ENCODE measurements around the gene BAZ2B. TPM values are rescaled to one million over a fixed set of nuclear protein-coding genes. Genes with fewer than 3 reads are reported as not detected.
A peak's percentile ranks its signal among the peaks of the same experiment; 100 is the strongest.

The BAZ2B gene
- total and polyA plus RNA-seq, 2 of the 13 experiments (the other 11 are each of a cell fraction or from before 2014, with no cell fraction given) = 14.0 to 15.1 TPM

DNA sequence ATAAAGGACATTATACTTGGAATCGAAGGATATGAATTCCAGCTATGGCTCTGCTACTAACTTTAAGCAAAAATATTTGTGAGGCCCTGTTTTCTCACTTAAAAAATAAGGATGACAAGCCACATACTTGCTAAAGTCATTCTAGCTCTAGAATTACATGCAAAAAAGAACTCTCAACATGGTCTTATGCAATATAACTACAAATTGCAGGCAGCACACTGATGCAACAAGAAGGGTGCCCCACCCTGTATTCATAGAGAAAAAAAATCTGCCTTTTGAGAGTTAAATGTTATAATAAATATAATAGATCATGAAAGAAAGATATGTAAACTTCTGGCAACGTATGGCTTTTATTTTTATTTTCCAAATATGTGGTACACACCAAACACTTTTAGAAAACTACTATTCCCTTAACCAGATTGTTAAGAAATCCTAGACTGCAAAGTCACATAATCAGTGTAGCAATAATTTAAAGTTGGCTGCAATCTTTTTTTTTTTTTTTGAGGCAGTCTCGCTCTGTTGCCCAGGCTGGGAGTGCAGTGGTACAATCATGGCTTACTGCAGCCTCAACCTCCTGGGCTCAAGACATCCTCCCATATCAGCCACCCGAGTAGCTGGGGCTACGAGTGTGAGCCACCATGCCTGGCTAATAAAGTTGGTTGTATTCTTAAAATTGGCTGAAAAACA lies 289.6 kb downstream of the BAZ2B start:
- BruUV-seq (replicated peaks) = no TSS peak
- Histone ChIP-seq H4K20me1 (ENCODE audit: insufficient read depth, low read length) (no peaks in the 10 kb centered on the region), H3K4me2 (ENCODE audit: low read depth, low read length) (no peak overlapping the region), H3K27ac (ENCODE audit: extremely low read length, insufficient read depth, low read length) (no peak overlapping the region), H3K9ac (ENCODE audit: insufficient read depth, low read depth, low read length) (no peak overlapping the region), H3K4me1 (ENCODE audit: insufficient read depth, low read length) (peaks cover 11% of the 10 kb centered on the region), H3K9me3 (ENCODE audit: low read length) (no peaks in the 10 kb centered on the region), H3K4me3 (replicated peaks in 1 of 3; ENCODE audit: insufficient read depth in 1 of 3, low read depth in 2 of 3, low read length in 3 of 3) (no peak overlapping the region), H2AFZ (ENCODE audit: low read length) (no peak overlapping the region), H3K79me2 (ENCODE audit: insufficient read depth, low read length) (no peaks in the 10 kb centered on the region), H3K27me3 (ENCODE audit: control insufficient read depth in 1 of 2, insufficient read depth in 2 of 2, low read length in 2 of 2) (no peaks in the 10 kb centered on the region), H3K36me3 (replicated peaks in 1 of 2; ENCODE audit: control insufficient read depth in 1 of 2, insufficient read depth in 2 of 2, low read length in 2 of 2) (0 out of 5 replicates have a peak, but pooled peaks cover 0 to under 1% of the 10 kb centered on the region in 2 experiments)
- ATAC-seq (no peak), FAIRE-seq (no peak), DNase-seq (ENCODE audit: low spot score) (no peak)
- ChIA-PET CTCF (ENCODE audit: low intra/inter-chr PET ratio, low total read pairs) (no interaction called here), POLR2A (interaction anchor here (0.9 kb wide), 1 partner anchor 41 kb away, joined by 3 read pairs; no protein-coding TSS in a partner anchor)
- intact Hi-C loops (cut with micrococcal nuclease; ENCODE audit: unreplicated experiment) = no loop called here
- 91% methylated on average over 5 of the region's 5 CpGs for WGBS (ENCODE audit: low lambda C conversion rate)
- in situ Hi-C loops (cut with HindIII; ENCODE audit: extremely low pct_ligation_motif_present, low pct_unique_long_range_greater_than_20kb) = no loop called here
- no peak for TF ChIP-seq ZNF672 (CRISPR knock-in tag; IDR thresholded peaks at IDR 0.05)
- TF ChIP-seq, protein P1, sequence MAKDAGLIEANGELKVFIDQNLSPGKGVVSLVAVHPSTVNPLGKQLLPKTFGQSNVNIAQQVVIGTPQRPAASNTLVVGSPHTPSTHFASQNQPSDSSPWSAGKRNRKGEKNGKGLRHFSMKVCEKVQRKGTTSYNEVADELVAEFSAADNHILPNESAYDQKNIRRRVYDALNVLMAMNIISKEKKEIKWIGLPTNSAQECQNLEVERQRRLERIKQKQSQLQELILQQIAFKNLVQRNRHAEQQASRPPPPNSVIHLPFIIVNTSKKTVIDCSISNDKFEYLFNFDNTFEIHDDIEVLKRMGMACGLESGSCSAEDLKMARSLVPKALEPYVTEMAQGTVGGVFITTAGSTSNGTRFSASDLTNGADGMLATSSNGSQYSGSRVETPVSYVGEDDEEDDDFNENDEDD (CRISPR knock-in tag; IDR thresholded peaks at IDR 0.05; ENCODE audit: borderline replicate concordance) = no peak
- TF ChIP-seq ZNF12 (CRISPR knock-in tag; IDR thresholded peaks at IDR 0.05) = no peak
- 0 out of 2 replicates have a peak, but pooled peaks have one; percentile 11 for TF ChIP-seq CEBPG (CRISPR knock-in tag; IDR thresholded peaks at IDR 0.05)
- TF ChIP-seq CEBPB (IDR thresholded peaks at IDR 0.05; ENCODE audit: borderline replicate concordance, low read depth, low read length) = peak; percentile 44; the same call in 1 of the 2 replicates
- TF ChIP-seq, protein P2, sequence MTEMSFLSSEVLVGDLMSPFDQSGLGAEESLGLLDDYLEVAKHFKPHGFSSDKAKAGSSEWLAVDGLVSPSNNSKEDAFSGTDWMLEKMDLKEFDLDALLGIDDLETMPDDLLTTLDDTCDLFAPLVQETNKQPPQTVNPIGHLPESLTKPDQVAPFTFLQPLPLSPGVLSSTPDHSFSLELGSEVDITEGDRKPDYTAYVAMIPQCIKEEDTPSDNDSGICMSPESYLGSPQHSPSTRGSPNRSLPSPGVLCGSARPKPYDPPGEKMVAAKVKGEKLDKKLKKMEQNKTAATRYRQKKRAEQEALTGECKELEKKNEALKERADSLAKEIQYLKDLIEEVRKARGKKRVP (CRISPR knock-in tag; IDR thresholded peaks at IDR 0.05) = peak in 1 of 2 experiments; percentile 93; a peak in 2 of 4 replicates
- TF ChIP-seq, protein P3, sequence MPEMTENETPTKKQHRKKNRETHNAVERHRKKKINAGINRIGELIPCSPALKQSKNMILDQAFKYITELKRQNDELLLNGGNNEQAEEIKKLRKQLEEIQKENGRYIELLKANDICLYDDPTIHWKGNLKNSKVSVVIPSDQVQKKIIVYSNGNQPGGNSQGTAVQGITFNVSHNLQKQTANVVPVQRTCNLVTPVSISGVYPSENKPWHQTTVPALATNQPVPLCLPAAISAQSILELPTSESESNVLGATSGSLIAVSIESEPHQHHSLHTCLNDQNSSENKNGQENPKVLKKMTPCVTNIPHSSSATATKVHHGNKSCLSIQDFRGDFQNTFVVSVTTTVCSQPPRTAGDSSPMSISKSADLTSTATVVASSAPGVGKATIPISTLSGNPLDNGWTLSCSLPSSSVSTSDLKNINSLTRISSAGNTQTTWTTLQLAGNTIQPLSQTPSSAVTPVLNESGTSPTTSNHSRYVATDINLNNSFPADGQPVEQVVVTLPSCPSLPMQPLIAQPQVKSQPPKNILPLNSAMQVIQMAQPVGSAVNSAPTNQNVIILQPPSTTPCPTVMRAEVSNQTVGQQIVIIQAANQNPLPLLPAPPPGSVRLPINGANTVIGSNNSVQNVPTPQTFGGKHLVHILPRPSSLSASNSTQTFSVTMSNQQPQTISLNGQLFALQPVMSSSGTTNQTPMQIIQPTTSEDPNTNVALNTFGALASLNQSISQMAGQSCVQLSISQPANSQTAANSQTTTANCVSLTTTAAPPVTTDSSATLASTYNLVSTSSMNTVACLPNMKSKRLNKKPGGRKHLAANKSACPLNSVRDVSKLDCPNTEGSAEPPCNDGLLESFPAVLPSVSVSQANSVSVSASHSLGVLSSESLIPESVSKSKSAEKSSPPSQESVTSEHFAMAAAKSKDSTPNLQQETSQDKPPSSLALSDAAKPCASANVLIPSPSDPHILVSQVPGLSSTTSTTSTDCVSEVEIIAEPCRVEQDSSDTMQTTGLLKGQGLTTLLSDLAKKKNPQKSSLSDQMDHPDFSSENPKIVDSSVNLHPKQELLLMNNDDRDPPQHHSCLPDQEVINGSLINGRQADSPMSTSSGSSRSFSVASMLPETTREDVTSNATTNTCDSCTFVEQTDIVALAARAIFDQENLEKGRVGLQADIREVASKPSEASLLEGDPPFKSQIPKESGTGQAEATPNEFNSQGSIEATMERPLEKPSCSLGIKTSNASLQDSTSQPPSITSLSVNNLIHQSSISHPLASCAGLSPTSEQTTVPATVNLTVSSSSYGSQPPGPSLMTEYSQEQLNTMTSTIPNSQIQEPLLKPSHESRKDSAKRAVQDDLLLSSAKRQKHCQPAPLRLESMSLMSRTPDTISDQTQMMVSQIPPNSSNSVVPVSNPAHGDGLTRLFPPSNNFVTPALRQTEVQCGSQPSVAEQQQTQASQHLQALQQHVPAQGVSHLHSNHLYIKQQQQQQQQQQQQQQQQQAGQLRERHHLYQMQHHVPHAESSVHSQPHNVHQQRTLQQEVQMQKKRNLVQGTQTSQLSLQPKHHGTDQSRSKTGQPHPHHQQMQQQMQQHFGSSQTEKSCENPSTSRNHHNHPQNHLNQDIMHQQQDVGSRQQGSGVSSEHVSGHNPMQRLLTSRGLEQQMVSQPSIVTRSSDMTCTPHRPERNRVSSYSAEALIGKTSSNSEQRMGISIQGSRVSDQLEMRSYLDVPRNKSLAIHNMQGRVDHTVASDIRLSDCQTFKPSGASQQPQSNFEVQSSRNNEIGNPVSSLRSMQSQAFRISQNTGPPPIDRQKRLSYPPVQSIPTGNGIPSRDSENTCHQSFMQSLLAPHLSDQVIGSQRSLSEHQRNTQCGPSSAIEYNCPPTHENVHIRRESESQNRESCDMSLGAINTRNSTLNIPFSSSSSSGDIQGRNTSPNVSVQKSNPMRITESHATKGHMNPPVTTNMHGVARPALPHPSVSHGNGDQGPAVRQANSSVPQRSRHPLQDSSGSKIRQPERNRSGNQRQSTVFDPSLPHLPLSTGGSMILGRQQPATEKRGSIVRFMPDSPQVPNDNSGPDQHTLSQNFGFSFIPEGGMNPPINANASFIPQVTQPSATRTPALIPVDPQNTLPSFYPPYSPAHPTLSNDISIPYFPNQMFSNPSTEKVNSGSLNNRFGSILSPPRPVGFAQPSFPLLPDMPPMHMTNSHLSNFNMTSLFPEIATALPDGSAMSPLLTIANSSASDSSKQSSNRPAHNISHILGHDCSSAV (CRISPR knock-in tag; IDR thresholded peaks at IDR 0.05; ENCODE audit: borderline replicate concordance) = no peak
